Fibroblast of skin of back (primary cell): ENCODE measurements around the gene CPED1.
"Not testable (repeated sequence)": the region's sequence is repeated elsewhere in the genome, so short reads cannot be mapped to it uniquely, and the experiment has no call there.

ENCODE experiments used
- DNase-seq: peaks from one replicate; pipeline ENCODE4 v3.0.0-alpha.2; 2013

Gene CPED1

GRCh38 chr7:120981888-120982615 is 6.5 kb upstream of the CPED1 start:
- DNase-seq, result peak; percentile 81

DNA sequence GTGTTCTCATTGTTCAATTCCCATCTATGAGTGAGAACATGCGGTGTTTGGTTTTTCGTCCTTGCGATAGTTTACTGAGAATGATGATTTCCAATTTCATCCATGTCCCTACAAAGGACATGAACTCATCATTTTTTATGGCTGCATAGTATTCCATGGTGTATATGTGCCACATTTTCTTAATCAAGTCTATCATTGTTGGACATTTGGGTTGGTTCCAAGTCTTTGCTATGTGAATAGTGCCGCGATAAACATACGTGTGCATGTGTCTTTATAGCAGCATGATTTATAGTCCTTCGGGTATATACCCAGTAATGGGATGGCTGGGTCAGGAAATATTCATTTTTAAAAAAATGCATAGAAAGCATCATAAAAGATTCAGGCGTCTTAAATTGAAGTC is 4.9 kb upstream of the CPED1 start:
- DNase-seq, result not testable (repeated sequence)

DNA sequence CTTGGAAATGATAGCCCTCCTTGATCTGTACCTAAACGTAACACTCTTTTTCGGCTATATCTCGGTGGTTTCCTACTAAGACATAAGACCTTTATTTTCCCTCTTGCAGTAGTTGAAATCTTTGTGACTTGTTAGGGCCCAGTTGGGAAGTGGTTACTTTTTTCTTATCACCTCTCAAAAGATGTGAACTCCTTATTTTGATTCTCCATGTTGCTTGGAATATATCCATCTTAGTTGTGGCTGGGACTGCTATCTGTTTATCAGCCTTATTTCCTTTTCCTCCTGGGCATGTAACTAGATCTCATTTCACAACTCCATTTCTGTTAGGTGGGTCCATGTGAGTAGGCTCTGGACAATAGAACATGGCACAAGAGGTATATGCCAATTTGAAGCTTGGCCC is 4.1 kb upstream of the CPED1 start:
- no peak for DNase-seq

GRCh38 chr7:120985130-120985758 is 3.3 kb upstream of the CPED1 start:
- no peak for DNase-seq

DNA sequence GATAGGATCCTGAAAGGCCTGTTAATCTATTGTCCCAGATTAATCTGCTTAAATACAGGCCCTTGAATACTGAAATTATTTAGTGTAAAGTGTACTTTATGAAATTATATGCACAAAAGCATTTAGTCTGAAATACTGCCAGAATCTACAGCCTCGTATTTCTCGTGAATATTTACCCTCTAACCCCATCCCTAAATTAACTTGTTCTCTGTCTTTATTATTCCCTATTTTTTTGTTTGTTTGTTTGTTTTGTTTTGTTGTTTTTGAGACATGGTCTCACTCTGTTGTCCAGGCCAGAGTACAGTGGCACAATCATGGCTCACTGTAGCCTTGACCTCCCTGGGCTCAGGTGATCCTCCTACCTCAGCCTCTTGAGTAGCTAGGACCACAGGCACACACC is 2.7 kb upstream of the CPED1 start:
- no peak for DNase-seq

- no peak for DNase-seq
Observed at GRCh38 chr7:120986650-120987049, 1.9 kb upstream of the CPED1 start.

- no peak for DNase-seq
Observed at GRCh38 chr7:120987280-120987679, 1.2 kb upstream of the CPED1 start.

DNA sequence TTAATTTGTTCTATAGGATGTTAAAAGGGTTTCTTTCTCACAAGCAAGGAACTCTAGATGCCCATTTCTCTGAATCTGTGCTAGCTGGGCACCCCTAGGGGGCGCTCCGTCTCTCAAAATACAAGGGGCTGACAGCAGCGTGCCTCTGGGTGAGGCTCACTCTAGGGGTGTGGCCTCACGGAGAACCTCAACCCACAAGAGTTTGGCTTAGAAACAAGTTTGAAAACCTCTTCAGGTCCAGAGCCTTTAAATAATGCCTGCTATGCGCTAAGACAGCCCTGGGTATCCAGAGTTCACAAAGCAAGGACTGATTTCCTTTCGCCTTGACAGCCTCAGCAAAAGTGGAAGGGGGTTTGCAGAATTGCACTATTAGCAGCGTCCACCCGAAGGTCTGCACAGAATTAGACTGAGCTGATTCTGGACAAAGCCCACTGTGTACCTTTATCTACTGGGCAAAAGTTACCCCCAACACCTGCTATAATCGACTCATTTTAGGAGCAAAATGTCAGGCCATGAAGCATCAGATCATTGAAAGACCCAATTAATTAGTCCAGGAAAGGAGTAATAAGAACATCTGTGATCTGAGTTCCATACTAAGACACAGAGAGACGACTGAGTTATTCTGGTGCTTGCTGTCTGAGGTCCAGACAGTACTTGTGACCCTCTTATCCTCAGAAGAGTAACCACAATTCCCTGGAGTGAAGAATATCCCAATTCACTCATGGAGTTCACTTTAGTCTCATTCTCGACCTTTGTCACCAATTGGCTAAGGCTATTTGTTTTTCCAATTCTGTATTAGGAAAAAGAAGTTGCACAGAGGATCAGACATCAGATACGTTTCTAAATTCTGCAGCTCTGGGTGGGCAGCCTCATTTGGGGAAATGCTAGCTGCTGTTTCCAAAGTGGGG is 574 bp upstream of the CPED1 start:
- peak; percentile 89 for DNase-seq

DNA sequence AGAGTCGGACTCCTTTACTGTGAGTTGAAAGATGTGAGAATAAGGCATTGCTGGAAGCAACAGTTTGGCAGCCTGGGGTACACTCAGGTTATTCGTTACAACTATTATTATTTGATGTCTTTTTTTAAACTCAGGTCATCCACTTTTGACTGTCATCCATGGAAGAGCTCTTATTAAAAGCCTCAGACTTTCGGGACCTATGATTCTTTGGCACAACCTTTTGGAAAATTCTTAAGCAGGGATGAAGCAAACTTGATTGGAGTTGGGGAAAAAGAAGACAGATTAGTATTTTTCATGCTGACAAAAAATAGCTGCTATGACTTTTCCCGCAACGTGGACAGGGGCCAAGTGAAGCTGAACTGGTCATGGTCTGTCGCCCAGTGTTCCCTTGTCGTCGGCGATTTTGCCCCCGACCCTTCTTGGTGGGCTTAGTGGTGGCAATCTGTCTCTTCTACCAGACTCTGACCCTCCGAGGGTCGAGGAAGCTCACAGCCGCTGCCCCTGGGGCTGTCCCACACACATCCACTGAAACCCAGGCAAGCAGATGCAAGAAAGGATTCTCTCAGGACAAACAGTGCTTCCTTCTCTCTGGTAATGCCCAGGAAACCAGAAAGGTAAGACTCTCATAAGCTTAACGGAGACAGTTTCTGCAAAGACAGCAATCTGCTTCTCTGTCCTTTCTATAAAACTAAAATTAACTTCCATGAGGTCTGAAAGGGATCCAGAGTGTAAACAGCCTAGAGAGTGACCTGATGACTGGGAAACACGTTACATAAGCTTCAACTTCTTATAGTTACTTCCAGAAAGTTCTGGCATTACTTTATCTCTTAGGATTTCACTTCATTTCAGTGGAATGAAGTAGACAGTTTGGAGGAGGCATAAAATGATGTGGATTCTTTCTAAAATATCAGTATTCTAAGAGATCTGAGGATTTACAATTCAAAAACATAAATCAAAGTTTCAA is 1.0 kb downstream of the CPED1 start:
- DNase-seq, result no peak

DNA sequence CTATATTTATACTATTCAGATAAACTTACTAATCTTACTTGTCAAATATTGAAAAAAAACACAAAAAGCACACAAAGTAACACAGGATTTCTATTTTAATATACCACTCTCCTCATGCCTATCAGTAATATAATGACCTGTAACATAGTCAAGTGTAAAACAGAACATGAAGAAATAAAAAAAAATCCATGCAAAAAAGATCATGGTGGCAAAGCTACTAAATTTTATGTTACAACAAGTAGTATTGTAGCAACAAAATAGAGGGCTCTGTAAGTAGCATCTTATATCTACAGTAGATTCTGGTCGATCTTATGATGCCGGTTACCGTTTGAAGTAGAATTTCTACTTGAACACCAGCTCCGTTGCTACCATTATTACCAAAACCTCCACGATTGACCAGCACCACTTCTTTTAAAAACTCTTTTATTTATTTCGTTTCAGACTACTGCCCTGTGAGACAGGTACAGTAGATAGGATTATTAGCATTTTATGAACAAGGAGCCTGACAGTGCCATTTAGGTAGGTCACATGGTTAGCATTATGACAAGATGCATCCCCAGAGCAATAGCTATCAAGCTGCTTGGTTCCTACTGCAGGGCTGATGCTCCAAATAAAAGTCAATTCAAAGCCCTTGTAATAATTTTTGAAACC is 2.1 kb downstream of the CPED1 start:
- no peak for DNase-seq

DNA sequence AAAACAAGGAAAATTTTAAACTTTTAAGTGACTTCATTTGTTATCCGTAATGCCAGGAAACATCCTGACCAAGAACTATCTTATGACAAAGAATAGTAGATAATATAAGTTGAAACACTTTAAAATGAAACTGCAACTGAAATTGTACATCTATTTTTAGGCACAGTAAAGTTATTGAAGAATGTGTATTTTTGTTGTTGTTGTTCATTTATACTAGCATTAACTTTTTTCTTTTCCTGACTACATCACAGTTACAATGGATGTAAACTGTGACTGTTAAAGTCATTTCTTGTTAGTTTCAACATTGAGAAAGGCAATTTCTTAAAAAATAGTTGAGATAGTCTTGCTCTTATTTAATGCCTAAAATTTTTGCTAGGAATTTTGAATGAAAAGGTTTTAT is 2.6 kb downstream of the CPED1 start:
- no peak for DNase-seq

GRCh38 chr7:120991581-120991980 is 3.1 kb downstream of the CPED1 start:
- DNase-seq, result peak; percentile 85

DNA sequence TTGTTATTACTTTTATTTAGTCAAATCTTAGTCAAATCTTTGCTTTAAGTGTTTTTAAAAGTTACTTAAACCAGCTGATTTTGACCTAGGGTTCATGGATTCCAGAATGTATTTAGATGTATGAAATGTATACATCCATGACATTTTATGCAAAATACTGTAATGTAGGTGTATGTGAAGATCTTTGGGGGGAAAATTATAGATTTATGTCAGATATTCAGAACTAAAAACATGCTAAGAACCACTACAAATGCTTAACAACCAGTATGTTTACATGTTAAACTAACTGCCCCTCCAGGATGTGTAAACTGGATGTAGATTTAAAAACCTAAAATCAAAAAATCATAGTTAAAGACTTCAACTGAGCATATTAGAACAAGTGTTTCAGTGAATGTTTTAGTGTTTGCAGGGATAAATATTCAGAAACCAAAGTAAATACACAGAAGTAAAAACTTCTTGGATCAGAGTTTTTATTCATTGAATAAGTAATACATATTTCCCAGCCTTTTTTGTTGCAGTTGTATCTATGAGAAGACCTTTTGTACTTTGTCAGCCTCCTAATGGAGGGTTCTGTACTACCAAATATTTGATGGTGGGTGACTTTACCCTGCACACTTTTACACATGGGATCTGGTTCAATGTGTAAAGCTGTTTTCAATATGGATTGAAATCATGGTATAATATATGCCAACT is 3.9 kb downstream of the CPED1 start:
- DNase-seq, result no peak

DNA sequence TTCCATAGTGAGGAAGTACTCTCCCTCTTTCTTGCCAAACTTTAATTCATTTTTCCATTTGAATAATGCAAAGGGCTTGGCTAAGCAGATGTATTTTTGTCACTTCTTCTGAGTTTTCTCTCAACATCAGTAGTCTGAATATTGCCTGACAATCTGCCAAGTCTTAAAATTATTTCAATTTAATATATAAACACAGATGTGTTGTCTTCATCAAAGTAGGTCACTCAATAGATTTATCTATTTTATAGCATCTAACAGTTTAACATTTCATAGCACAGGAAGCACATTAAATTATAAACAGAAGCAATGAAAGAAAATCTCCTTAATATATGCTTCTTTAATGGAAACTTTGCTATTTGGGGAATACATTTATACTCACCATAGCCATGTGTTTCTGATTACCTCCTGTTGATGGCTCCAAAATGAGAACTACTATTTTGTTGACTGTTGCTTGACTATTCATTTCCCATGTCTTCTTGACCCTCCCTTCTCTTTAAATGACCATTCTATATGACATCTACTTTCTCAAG is 4.5 kb downstream of the CPED1 start:
- DNase-seq, result no peak

DNA sequence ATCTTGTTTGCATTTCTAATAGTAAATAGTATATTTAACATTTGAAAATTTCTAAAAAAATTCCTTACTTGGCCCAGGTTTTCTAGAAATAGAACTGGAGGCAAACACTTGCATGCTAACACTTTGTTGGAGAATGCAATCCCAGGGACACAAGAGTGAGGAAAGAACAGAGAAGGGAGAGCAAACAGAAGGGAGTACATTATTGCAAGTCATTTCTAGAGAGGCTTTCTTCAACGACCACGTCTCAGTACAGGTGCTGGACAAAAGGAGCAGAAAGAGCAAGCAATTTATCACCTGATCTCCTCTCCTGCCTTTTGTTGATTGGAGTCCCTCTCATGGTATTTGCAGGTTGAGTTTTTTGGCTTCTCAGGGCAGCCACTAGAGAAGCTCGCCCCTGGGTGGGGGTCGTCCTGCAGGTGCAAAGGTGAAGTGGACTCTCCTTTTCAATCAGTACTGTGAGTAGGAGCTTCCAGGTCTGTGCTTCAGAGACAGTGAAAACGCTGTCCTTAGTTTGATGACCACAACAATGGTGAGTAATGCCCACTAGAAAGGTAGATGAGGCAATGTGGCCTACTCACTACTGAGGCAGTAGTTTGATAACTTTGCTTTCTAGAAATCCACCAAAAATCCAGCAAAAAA is 5.2 kb downstream of the CPED1 start:
- DNase-seq, result no peak

- DNase-seq, result no peak
Observed at GRCh38 chr7:120994512-120995410, 6.2 kb downstream of the CPED1 start.

GRCh38 chr7:120995654-120996053 is 7.1 kb downstream of the CPED1 start:
- no peak for DNase-seq

GRCh38 chr7:120996333-120996987 is 7.9 kb downstream of the CPED1 start:
- peak; percentile 92 for DNase-seq

- no peak for DNase-seq
Observed at GRCh38 chr7:120996988-120997345, 8.5 kb downstream of the CPED1 start.
